Measurements from ENCODE around the gene FFAR4. TPM values are rescaled to one million over a fixed set of nuclear protein-coding genes. Genes with fewer than 3 reads are reported as not detected.

Gene FFAR4
- total and polyA plus RNA-seq, 4 donors = 0.14 to 0.28 (median 0.19) TPM

GRCh38 chr10:93595378-93596161 is 29.1 kb downstream of the FFAR4 start:
- H3K4me1 ChIP-seq (ENCODE audit: control insufficient read depth in 4 of 4, insufficient read depth in 4 of 4, low read length in 3 of 4) = peaks cover 2 to 36% (median 20%) of the 10 kb centered on the region in 4 donors
- no peak overlapping the region for H3K9ac ChIP-seq (ENCODE audit: low read depth in 1 of 2, low read length in 2 of 2)
- peaks cover 1 to 65% (median 33%) of the 10 kb centered on the region in 4 donors for H3K36me3 ChIP-seq (ENCODE audit: control insufficient read depth in 4 of 4, insufficient read depth in 3 of 4, low read depth in 1 of 4, low read length in 3 of 4)
- H3K9me3 ChIP-seq (ENCODE audit: control insufficient read depth in 4 of 4, low read length in 3 of 4) = no peaks in the 10 kb centered on the region
- TF ChIP-seq NR2F2 (IDR thresholded peaks at IDR 0.05) = no peak
- no peak for TF ChIP-seq REST (IDR thresholded peaks at IDR 0.05)
- TF ChIP-seq CTCF (IDR thresholded peaks at IDR 0.05; ENCODE audit: low read depth, low read length, missing input control) = no peak
- no peak for TF ChIP-seq RXRA (IDR thresholded peaks at IDR 0.05)
- TF ChIP-seq GABPA (IDR thresholded peaks at IDR 0.05 in 1 of 2, conservative IDR thresholded peaks at IDR 0.05 in 1 of 2) = no peak
- no peak for TF ChIP-seq HNF4A (conservative IDR thresholded peaks at IDR 0.05)
- no peak for TF ChIP-seq TAF1 (conservative IDR thresholded peaks at IDR 0.05)
- TF ChIP-seq SP1 (IDR thresholded peaks at IDR 0.05) = no peak
- TF ChIP-seq FOXA1 (IDR thresholded peaks at IDR 0.05) = no peak
- no peak overlapping the region for H3K27ac ChIP-seq (ENCODE audit: low read depth in 1 of 2, low read length in 2 of 2)
- 51% methylated on average over 5 of the region's 5 CpGs for WGBS
- H3K4me3 ChIP-seq (ENCODE audit: low read depth in 1 of 3, low read length in 3 of 3) = no peak overlapping the region
- no peak for DNase-seq (ENCODE audit: low spot score)
- H3K27me3 ChIP-seq (ENCODE audit: control insufficient read depth in 4 of 4, insufficient read depth in 4 of 4, low read length in 3 of 4) = no peaks in the 10 kb centered on the region

- WGBS = 56% methylated on average over 4 of the region's 4 CpGs
- Histone ChIP-seq H3K27ac (ENCODE audit: low read depth in 1 of 2, low read length in 2 of 2) (no peak overlapping the region), H3K27me3 (ENCODE audit: control insufficient read depth in 4 of 4, insufficient read depth in 4 of 4, low read length in 3 of 4) (no peaks in the 10 kb centered on the region), H3K9ac (ENCODE audit: low read depth in 1 of 2, low read length in 2 of 2) (no peak overlapping the region), H3K36me3 (ENCODE audit: control insufficient read depth in 4 of 4, insufficient read depth in 3 of 4, low read depth in 1 of 4, low read length in 3 of 4) (peaks cover 1 to 65% (median 32%) of the 10 kb centered on the region in 4 donors), H3K4me3 (ENCODE audit: low read depth in 1 of 3, low read length in 3 of 3) (peak overlapping the region in 1 of 3 donors; percentile 9), H3K4me1 (ENCODE audit: control insufficient read depth in 4 of 4, insufficient read depth in 4 of 4, low read length in 3 of 4) (peaks cover 0 to 41% (median 21%) of the 10 kb centered on the region in 4 donors), H3K9me3 (ENCODE audit: control insufficient read depth in 4 of 4, low read length in 3 of 4) (no peaks in the 10 kb centered on the region)
- no peak for DNase-seq (ENCODE audit: low spot score)
- TF ChIP-seq YY1 (IDR thresholded peaks at IDR 0.05) = no peak
- TF ChIP-seq RXRA (IDR thresholded peaks at IDR 0.05) = peak in 1 of 2 donors; percentile 7
- TF ChIP-seq ZBTB33 (IDR thresholded peaks at IDR 0.05) = no peak
- peak in 1 of 2 donors; percentile 8 for TF ChIP-seq HNF4A (conservative IDR thresholded peaks at IDR 0.05)
- peak; percentile 8 for TF ChIP-seq MAX (IDR thresholded peaks at IDR 0.05)
- TF ChIP-seq GABPA (IDR thresholded peaks at IDR 0.05 in 1 of 2, conservative IDR thresholded peaks at IDR 0.05 in 1 of 2) = no peak
- no peak for TF ChIP-seq JUND (IDR thresholded peaks at IDR 0.05)
- TF ChIP-seq CTCF (IDR thresholded peaks at IDR 0.05; ENCODE audit: low read depth, low read length, missing input control) = no peak
These were observed 30.1 kb downstream of the FFAR4 start for GRCh38 chr10:93596539-93596938.

Measured in liver (tissue), 9 donors.